Fibroblast of lung (primary cell): ENCODE results near the gene BCKDHB.

Source experiments
- CTCF ChIP-seq, 2 donors: IDR thresholded peaks in 1 of 2; conservative IDR thresholded peaks in 1 of 2; 1 replicate in 1 of 2; 2 replicates in 1 of 2; pipeline ENCODE4 v1.5.1; 2011 to 2012; ENCODE audit warnings: low read length in 2 of 2, control low read depth in 1 of 2, inconsistent platforms in 1 of 2, low read depth in 1 of 2, mild to moderate bottlenecking in 1 of 2
- EZH2 ChIP-seq: IDR thresholded peaks from 2 replicates; pipeline ENCODE4 v1.5.1; 2012; ENCODE audit warnings: low read length, control low read depth, mild to moderate bottlenecking; ENCODE audit errors: missing control alignments

GRCh38 chr6:80060774-80061173, 45.7 kb upstream of the BCKDHB start:
- no peak for TF ChIP-seq CTCF (conservative IDR thresholded peaks at IDR 0.05 in 1 of 2, IDR thresholded peaks at IDR 0.05 in 1 of 2; ENCODE audit: low read depth in 1 of 2, low read length in 2 of 2)
- no peak for TF ChIP-seq EZH2
